Retina (tissue), 1 donor: Measurements from ENCODE around the gene ZSCAN32.

Source experiments
- DNase-seq: peaks from one replicate; pipeline ENCODE4 v3.0.0-alpha.2; 2016

ZSCAN32 gene

GRCh38 chr16:3356118-3356517, 44.7 kb downstream of the ZSCAN32 start:
- DNase-seq: no peak

GRCh38 chr16:3355589-3355988, 45.2 kb downstream of the ZSCAN32 start, which contains the start of gene OR2C1:
OR2C1 (plus strand) TSS chr16:3355889; CDS start chr16:3355941, 52 bp downstream.
- no peak for DNase-seq

DNA sequence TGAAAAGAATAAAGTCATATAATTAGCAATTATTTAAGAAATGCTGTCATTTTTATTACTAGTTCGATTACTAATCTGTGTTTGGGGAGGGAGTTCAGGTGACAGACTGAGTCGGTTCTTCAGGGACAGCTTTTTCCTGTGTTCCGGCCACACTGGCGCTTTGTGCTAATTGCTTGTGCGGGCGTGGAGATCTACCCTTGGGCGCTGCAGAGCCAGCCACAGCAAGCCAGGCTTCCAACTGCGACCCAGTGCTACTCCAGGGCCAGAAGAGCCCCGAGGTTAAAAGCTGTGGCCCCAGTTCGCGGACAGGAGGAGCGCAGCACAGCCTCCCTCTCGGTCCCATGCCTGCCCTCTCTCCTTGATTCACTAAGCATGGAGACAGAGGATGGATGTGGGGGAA, 51.6 kb downstream of the ZSCAN32 start:
- DNase-seq: no peak

GRCh38 chr16:3348547-3349167, 52.1 kb downstream of the ZSCAN32 start:
- DNase-seq: no peak

DNA sequence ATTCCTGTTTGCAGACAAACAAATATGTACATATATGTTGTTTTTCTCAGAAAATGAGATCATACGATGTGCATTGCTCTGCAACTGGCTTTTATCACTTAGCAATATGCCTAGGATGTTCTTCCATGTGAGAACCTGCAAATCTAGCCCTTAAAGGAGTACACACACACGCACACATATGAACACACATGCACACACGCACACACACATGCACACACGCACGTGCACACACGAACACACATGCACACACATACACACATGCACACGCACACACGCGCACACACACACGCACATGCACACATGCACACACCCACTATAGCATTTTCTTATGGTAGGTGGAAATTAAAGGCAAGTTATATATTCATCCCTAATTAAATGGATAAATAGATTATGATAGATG, 53.2 kb downstream of the ZSCAN32 start:
- no peak for DNase-seq

DNA sequence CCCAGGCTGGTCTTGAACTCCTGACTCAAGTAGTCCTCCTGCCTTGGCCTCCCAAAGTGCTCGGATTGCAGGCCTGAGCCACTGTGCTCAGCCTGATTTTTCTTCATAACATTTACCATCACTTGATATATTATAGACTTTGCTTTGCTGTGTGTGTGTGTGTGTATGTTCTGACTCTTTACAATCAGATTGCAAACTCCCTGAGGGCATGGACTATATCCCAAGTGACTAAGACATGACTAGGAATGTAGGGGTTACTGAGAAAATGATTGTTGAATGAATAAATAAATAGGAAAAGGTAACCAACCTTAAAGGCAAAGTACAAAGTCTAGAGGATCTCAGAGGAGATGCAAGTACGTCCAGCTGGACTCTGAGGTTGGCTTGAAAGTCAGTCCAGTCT, 54.8 kb downstream of the ZSCAN32 start:
- no peak for DNase-seq
